ENCODE data around the gene IGSF9B.

GRCh38 chr11:133981156-133981555 is 24.4 kb upstream of the IGSF9B start:
- TF ChIP-seq CTCF (conservative IDR thresholded peaks at IDR 0.05) (no peak), EZH2 (IDR thresholded peaks at IDR 0.05; ENCODE audit: low read depth) (no peak)

Data from PC-9 (cell line).